HepG2 (cell line): Measurements from ENCODE around the gene ZNF625. TPM values are rescaled to one million over a fixed set of nuclear protein-coding genes. Genes with fewer than 3 reads are reported as not detected.

ENCODE experiments used
- CC2D1A ChIP-seq: sonication (generic); formaldehyde crosslinking; IDR thresholded peaks from 2 replicates; pipeline ENCODE4 v1.8.1; 2023; ENCODE audit warnings: mild to moderate bottlenecking, missing genetic modification reagents
- ETS1 ChIP-seq: sonication (generic); formaldehyde crosslinking; IDR thresholded peaks from 2 replicates; pipeline ENCODE4 v1.4.0; 2020; ENCODE audit warnings: missing genetic modification reagents
- FOXA3 ChIP-seq: IDR thresholded peaks from 2 replicates; pipeline ENCODE4 v1.6.1; 2016; ENCODE audit warnings: missing genetic modification reagents, missing compliant biosample characterization
- GATAD2A ChIP-seq: IDR thresholded peaks from 2 replicates; pipeline ENCODE4 v1.6.1; 2016
- GLMP ChIP-seq: sonication (generic); formaldehyde crosslinking; IDR thresholded peaks from 2 replicates; pipeline ENCODE4 v1.9.0; 2021; ENCODE audit warnings: missing genetic modification reagents, mild to moderate bottlenecking, borderline replicate concordance
- GTF3A ChIP-seq: sonication (generic); formaldehyde crosslinking; conservative IDR thresholded peaks from 2 replicates; pipeline ENCODE4 v1.4.0; 2020; ENCODE audit warnings: mild to moderate bottlenecking, missing genetic modification reagents
- HDAC2 ChIP-seq: sonication (generic); formaldehyde crosslinking; IDR thresholded peaks from 2 replicates; pipeline ENCODE4 v1.4.0; 2020; ENCODE audit warnings: missing genetic modification reagents
- HOXA5 ChIP-seq: sonication (generic); formaldehyde crosslinking; IDR thresholded peaks from 2 replicates; pipeline ENCODE4 v1.4.0; 2020; ENCODE audit warnings: missing genetic modification reagents
- ISX ChIP-seq: sonication (generic); formaldehyde crosslinking; conservative IDR thresholded peaks from 2 replicates; pipeline ENCODE4 v1.5.0; 2020; ENCODE audit warnings: missing genetic modification reagents
- MTERF4 ChIP-seq: sonication (generic); formaldehyde crosslinking; IDR thresholded peaks from 2 replicates; pipeline ENCODE4 v1.8.0; 2023; ENCODE audit warnings: mild to moderate bottlenecking, missing genetic modification reagents
- MXI1 ChIP-seq: IDR thresholded peaks from 3 replicates; pipeline ENCODE4 v1.6.1; 2012; ENCODE audit warnings: low read depth, low read length, inconsistent platforms, borderline replicate concordance
- NBN ChIP-seq: fragments of 450-650 bp; conservative IDR thresholded peaks from 2 replicates; pipeline ENCODE4 v1.6.1; 2017
- REL ChIP-seq: sonication (generic); formaldehyde crosslinking; conservative IDR thresholded peaks from 2 replicates; pipeline ENCODE4 v1.8.0; 2022; ENCODE audit warnings: mild to moderate bottlenecking, missing genetic modification reagents, moderate library complexity
- RFX1 ChIP-seq: fragments of 450-650 bp; IDR thresholded peaks from 2 replicates; pipeline ENCODE4 v1.6.1; 2017
- SNAI1 ChIP-seq: sonication (generic); formaldehyde crosslinking; IDR thresholded peaks from 2 replicates; pipeline ENCODE4 v1.5.0; 2020; ENCODE audit warnings: mild to moderate bottlenecking, missing genetic modification reagents, borderline replicate concordance
- STAG1 ChIP-seq: sonication (generic); formaldehyde crosslinking; IDR thresholded peaks from 2 replicates; pipeline ENCODE4 v1.4.0; 2020; ENCODE audit warnings: missing genetic modification reagents
- TARDBP ChIP-seq: sonication (generic); formaldehyde crosslinking; IDR thresholded peaks from 2 replicates; pipeline ENCODE4 v1.8.0; 2022; ENCODE audit warnings: mild to moderate bottlenecking, missing genetic modification reagents
- XRCC5 ChIP-seq: fragments of 200-400 bp; formaldehyde crosslinking; optimal IDR thresholded peaks from 2 replicates; pipeline ENCODE3; 2017; ENCODE audit warnings: mild to moderate bottlenecking, low read length
- ZBTB20 ChIP-seq: sonication (generic); formaldehyde crosslinking; IDR thresholded peaks from 2 replicates; pipeline ENCODE4 v1.8.1; 2023; ENCODE audit warnings: missing genetic modification reagents, low read depth, mild to moderate bottlenecking, borderline replicate concordance
- ZFX ChIP-seq: sonication (generic); formaldehyde crosslinking; IDR thresholded peaks from 2 replicates; pipeline ENCODE4 v1.4.0; 2020; ENCODE audit warnings: mild to moderate bottlenecking, low read depth, missing genetic modification reagents, moderate library complexity
- ZNF180 ChIP-seq: sonication (generic); formaldehyde crosslinking; IDR thresholded peaks from 2 replicates; pipeline ENCODE4 v1.4.0; 2020; ENCODE audit warnings: low read depth, missing genetic modification reagents, borderline replicate concordance
- ZNF354B ChIP-seq: sonication (generic); formaldehyde crosslinking; IDR thresholded peaks from 2 replicates; pipeline ENCODE4 v1.8.0; 2022; ENCODE audit warnings: mild to moderate bottlenecking, missing genetic modification reagents
- ZNF468 ChIP-seq: sonication (generic); formaldehyde crosslinking; IDR thresholded peaks from 2 replicates; pipeline ENCODE4 v1.8.0; 2022; ENCODE audit warnings: mild to moderate bottlenecking, moderate library complexity, missing genetic modification reagents
- ZNF547 ChIP-seq: sonication (generic); formaldehyde crosslinking; IDR thresholded peaks from 2 replicates; pipeline ENCODE4 v1.5.1; 2020; ENCODE audit warnings: mild to moderate bottlenecking, missing genetic modification reagents
- ZNF556 ChIP-seq: sonication (generic); formaldehyde crosslinking; IDR thresholded peaks from 2 replicates; pipeline ENCODE4 v1.4.0; 2020; ENCODE audit warnings: mild to moderate bottlenecking, missing genetic modification reagents, borderline replicate concordance
- ZNF784 ChIP-seq: sonication (generic); formaldehyde crosslinking; IDR thresholded peaks from 2 replicates; pipeline ENCODE4 v1.5.1; 2020; ENCODE audit warnings: missing genetic modification reagents, mild to moderate bottlenecking, borderline replicate concordance
- ZNF841 ChIP-seq: sonication (generic); formaldehyde crosslinking; IDR thresholded peaks from 2 replicates; pipeline ENCODE4 v1.8.1; 2023; ENCODE audit warnings: missing genetic modification reagents, borderline replicate concordance
- ZSCAN29 ChIP-seq: sonication (generic); formaldehyde crosslinking; conservative IDR thresholded peaks from 2 replicates; pipeline ENCODE4 v1.4.0; 2020; ENCODE audit warnings: mild to moderate bottlenecking, missing genetic modification reagents
- ZSCAN30 ChIP-seq: sonication (generic); formaldehyde crosslinking; IDR thresholded peaks from 2 replicates; pipeline ENCODE4 v1.5.0; 2020; ENCODE audit warnings: mild to moderate bottlenecking, missing genetic modification reagents
- polyA plus RNA-seq, 8 experiments: library from polyadenylated mRNA; depleted of rRNA in 3 of 8; stranded (reverse) in 7 of 8; unstranded in 1 of 8; fragments of >200 nt; fragmentation: Illumina TruSeq in 4 of 8; extraction: Trizol in 4 of 8; gene quantifications; 2 replicates each; pipeline versions ENCODE4 v1.2.1 to v1.2.3, GENCODE V29; 2011 to 2016; ENCODE audit warnings: low read depth in 4 of 8, missing spikeins in 1 of 8, mixed read lengths in 1 of 8; ENCODE audit not compliant: insufficient read depth in 1 of 8
- total RNA-seq, 5 experiments: library from RNA; depleted of rRNA; stranded (reverse); fragments of >200 nt; fragmentation: Illumina TruSeq; extraction: Trizol; gene quantifications; 2 replicates each; pipeline ENCODE4 v1.2.3, GENCODE V29; 2016; ENCODE audit warnings: low read depth in 1 of 5

ZNF625 gene
- total and polyA plus RNA-seq, 2 of the 13 experiments (the other 11 are each of a cell fraction or from before 2014, with no cell fraction given): 1.7 to 12.2 TPM

GRCh38 chr19:12140545-12141404, 15.8 kb downstream of the ZNF625 start (continued):
- TF ChIP-seq ZNF180 (CRISPR knock-in tag) (no peak), REL (no peak), GATAD2A (peak; percentile 50; the same call in 1 of the 2 replicates), HOXA5 (CRISPR knock-in tag) (no peak), NBN (no peak), ZNF556 (CRISPR knock-in tag) (no peak), XRCC5 (peak; percentile 58), MTERF4 (CRISPR knock-in tag) (peak; percentile 68; the same call in 1 of the 2 replicates), GLMP (CRISPR knock-in tag) (no peak), ZFX (CRISPR knock-in tag) (peak; percentile 37), TARDBP (CRISPR knock-in tag) (peak; percentile 60; the same call in 1 of the 2 replicates), ZNF841 (CRISPR knock-in tag) (no peak), HDAC2 (CRISPR knock-in tag) (peak; percentile 26; the same call in 1 of the 2 replicates), STAG1 (CRISPR knock-in tag) (peak; percentile 95), FOXA3 (0 out of 2 replicates have a peak, but pooled peaks have one; percentile 6), SNAI1 (CRISPR knock-in tag) (no peak), ZNF547 (CRISPR knock-in tag) (no peak), CC2D1A (CRISPR knock-in tag) (no peak), ZSCAN30 (CRISPR knock-in tag) (no peak), ZNF784 (CRISPR knock-in tag) (no peak; the same call in 1 of the 2 replicates), ETS1 (no peak), RFX1 (no peak), ZNF354B (no peak), ZBTB20 (CRISPR knock-in tag) (no peak), GTF3A (CRISPR knock-in tag) (no peak), ISX (no peak), ZNF468 (CRISPR knock-in tag) (no peak), ZSCAN29 (CRISPR knock-in tag) (no peak), MXI1 (peak; percentile 64; the same call in 1 of the 3 replicates)
